Fibroblast of the aortic adventitia (primary cell): ENCODE data around the gene ANKDD1A. TPM values are rescaled to one million over a fixed set of nuclear protein-coding genes. Genes with fewer than 3 reads are reported as not detected.

Experiments used
- DNase-seq: peaks from one replicate; pipeline ENCODE4 v3.0.0-alpha.2; 2010; ENCODE audit warnings: low read depth
- H3K4me3 ChIP-seq: 2 replicates; pipeline ENCODE4 v1.5.1; 2011; ENCODE audit warnings: low read depth, mild to moderate bottlenecking, control low read depth, low read length, moderate library complexity
- CTCF ChIP-seq: IDR thresholded peaks from 2 replicates; pipeline ENCODE4 v1.5.1; 2011; ENCODE audit warnings: mild to moderate bottlenecking, low read length, control low read depth, inconsistent platforms; ENCODE audit not compliant: insufficient read depth
- total RNA-seq: library from RNA; depleted of rRNA; stranded (reverse); fragments of >200 nt; gene quantifications from 2 replicates; pipeline ENCODE4 v1.2.3, GENCODE V29; 2012; ENCODE audit warnings: low replicate concordance

ANKDD1A gene
- total RNA-seq = 2.9 and 5.1 TPM in 2 replicates

- TF ChIP-seq CTCF = no peak
- peak within 1 kb of the TSS; percentile 69 for H3K4me3 ChIP-seq
- DNase-seq = peak; percentile 28
These were observed at the start of gene ANKDD1A for GRCh38 chr15:64911311-64912186. Gene ANKDD1A (plus strand): TSS chr15:64911902. CDS start chr15:64911931, 29 bp downstream.

- no peak for DNase-seq
- no peak overlapping the region for H3K4me3 ChIP-seq
- TF ChIP-seq CTCF = no peak
These were observed 49.7 kb upstream of the ANKDD1A start for GRCh38 chr15:64861960-64862359.

- no peak for DNase-seq
- no peak for TF ChIP-seq CTCF
- no peak overlapping the region for H3K4me3 ChIP-seq
These were observed 49.3 kb upstream of the ANKDD1A start for GRCh38 chr15:64862408-64862807.

DNA sequence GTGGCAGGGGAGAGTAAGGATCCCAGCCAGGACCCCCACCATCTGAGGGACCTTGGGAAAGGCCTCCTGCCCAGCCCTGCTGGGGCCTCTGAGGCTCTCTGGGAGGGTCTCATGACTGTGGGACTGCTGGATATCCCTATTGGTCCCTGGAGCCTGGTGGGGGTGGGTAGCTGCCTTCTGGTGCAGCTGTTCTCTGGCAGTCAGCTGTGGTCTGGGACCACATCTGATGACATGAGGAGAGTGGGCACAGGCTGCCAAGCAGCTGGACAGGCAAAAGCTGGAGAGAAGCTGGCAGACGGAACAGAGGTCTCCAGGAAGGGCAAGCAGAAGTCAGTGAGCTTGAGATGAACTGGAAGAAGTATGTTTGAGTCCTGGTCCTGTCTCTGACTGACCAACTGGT lies 47.6 kb upstream of the ANKDD1A start:
- DNase-seq = no peak
- no peak for TF ChIP-seq CTCF
- H3K4me3 ChIP-seq = no peak overlapping the region

- no peak overlapping the region for H3K4me3 ChIP-seq
- no peak for TF ChIP-seq CTCF
- no peak for DNase-seq
These were observed 46.3 kb upstream of the ANKDD1A start for GRCh38 chr15:64865126-64865997.

GRCh38 chr15:64865998-64866520 lies 45.6 kb upstream of the ANKDD1A start:
- no peak overlapping the region for H3K4me3 ChIP-seq
- TF ChIP-seq CTCF = no peak
- DNase-seq = peak; percentile 63
